NCI-H2107 (cell line): ENCODE data around the gene TMBIM4.
"Not testable (repeated sequence)": the region's sequence is repeated elsewhere in the genome, so short reads cannot be mapped to it uniquely, and the experiment has no call there.

Source experiments
- DNase-seq: peaks from one replicate; lab custom pipeline; 2025; lab: John Stamatoyannopoulos, UW

The TMBIM4 gene

GRCh38 chr12:66169221-66170170, at the start of gene TMBIM4:
TSS of gene TMBIM4 (minus strand) at chr12:66169996. CDS start at chr12:66169951, 45 bp downstream.
- DNase-seq = peak; percentile 84

DNA sequence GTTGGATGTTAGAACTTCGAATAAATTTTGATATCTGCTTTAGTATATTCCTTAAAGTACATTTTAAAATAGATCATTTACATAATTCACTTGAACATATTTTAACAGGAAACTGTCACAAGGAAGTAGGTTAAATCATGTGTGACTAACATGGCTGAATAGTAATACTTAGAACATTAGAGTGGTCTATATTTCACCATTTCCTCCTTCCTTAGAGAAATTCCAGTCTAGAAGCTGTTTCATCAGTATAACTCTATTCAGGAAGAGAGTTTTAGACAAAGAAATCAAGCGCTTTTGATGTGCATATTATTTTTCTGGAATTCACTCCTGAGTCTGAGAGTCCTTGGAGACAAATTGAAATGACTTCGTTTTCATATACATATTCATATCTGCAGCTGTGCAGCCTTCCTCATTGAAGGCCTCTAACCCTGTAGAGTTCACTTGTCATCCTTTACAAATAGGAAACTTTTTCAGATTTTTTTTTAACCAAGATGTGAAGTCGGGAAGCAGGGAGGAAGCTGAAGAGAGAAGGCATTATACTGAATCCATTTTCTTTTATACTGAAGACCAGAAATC, 47.6 kb upstream of the TMBIM4 start:
- DNase-seq = no peak

GRCh38 chr12:66213011-66213410, 43.2 kb upstream of the TMBIM4 start:
- DNase-seq = not testable (repeated sequence)

GRCh38 chr12:66211573-66211972, 41.8 kb upstream of the TMBIM4 start:
- not testable (repeated sequence) for DNase-seq

- no peak for DNase-seq
These were observed 41.0 kb upstream of the TMBIM4 start for GRCh38 chr12:66210840-66211239.

- no peak for DNase-seq
These were observed 36.3 kb upstream of the TMBIM4 start for GRCh38 chr12:66206141-66206540.

DNA sequence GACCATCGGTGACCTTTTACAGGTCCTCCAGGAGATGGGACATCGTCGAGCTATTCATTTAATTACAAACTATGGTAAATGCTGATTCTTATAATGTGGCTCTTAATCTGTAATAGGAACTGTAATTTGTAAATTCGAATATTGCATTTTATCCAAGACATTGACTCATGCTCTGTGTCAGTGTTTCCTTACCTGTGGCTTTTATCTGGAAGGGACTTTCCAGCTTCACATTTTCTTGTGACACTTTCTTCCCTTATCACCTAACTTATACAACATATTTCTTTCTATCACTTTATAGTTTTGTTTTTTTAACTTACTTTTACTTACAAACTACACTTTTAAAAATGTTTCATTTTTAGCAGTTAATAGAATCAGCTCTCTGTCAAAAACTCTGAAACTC, 34.0 kb upstream of the TMBIM4 start:
- DNase-seq = no peak

DNA sequence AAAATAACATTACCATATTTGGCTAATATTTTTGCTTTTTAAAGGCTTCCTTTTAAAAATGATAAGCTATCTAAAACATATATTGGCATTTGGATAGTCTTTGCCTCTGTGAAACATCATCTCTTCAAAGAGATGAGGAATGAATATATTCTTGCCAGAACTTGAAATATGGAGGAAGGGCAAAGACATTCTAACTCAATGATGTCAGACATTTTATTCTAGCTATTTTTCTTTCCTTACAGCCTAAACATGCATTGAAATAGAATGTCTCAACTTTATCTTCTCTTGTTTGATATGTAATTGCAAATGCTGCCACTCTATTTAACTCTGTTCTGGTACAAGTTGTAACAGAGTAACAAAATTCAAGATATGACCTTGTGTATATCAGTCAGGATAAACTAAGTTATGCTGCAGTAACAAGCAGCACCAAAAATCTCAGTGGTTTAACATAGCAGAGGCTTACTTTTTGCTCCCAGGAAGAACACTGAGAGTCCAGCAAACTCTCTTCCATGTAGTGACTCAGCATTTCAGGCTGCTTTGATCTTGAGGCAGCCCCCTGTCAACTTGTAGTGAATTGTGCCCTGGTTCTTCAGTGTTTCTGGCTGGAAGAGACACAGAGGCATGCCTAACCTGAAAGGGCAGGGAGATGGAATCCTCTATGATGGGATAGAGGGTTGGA, 30.2 kb upstream of the TMBIM4 start:
- DNase-seq = no peak

- no peak for DNase-seq
These were observed 29.3 kb upstream of the TMBIM4 start for GRCh38 chr12:66199141-66199540.

DNA sequence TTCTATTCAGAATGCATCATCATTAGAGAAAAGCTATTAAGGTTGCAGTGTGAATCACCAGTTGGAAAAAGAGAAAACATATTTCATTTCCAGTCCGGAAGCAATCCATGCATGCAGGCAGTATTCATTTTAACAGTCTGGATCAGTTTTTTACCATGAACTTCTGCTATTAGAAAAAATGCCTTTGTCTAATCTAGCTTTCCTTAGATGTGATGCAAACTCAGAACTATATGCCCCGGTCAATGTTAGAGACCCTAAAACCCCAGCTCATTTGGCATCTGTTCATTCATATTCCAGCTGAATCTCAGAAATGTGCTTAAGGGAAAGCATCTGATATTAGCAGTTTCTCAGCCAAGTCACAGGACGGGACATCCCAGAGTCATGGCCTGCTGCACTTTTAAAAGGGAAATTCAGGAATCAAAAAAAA, 27.7 kb upstream of the TMBIM4 start:
- DNase-seq = no peak

GRCh38 chr12:66196806-66197205, 27.0 kb upstream of the TMBIM4 start:
- DNase-seq = no peak

GRCh38 chr12:66195242-66195641, 25.4 kb upstream of the TMBIM4 start:
- DNase-seq = no peak

DNA sequence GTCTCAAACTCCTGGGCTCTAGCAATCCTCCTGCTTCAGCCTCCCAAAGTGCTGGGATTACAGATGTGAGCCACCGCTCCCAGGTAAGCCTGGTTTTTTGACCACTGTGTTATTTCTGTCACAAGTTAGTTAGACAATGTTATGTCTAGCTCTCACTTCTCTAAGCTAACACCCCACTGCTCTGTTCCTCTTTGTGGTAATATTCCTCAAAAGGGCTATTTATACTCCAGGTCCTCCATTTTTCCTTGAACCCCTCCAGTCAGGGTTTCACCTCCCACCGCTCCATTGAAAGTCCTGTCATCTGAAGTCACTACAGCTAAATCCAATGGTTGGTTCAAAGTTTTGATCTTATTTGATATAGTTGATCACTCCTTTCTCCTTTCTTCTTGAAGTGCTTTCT, 24.3 kb upstream of the TMBIM4 start:
- no peak for DNase-seq

GRCh38 chr12:66191547-66192126, 21.8 kb upstream of the TMBIM4 start:
- peak; percentile 60 for DNase-seq

DNA sequence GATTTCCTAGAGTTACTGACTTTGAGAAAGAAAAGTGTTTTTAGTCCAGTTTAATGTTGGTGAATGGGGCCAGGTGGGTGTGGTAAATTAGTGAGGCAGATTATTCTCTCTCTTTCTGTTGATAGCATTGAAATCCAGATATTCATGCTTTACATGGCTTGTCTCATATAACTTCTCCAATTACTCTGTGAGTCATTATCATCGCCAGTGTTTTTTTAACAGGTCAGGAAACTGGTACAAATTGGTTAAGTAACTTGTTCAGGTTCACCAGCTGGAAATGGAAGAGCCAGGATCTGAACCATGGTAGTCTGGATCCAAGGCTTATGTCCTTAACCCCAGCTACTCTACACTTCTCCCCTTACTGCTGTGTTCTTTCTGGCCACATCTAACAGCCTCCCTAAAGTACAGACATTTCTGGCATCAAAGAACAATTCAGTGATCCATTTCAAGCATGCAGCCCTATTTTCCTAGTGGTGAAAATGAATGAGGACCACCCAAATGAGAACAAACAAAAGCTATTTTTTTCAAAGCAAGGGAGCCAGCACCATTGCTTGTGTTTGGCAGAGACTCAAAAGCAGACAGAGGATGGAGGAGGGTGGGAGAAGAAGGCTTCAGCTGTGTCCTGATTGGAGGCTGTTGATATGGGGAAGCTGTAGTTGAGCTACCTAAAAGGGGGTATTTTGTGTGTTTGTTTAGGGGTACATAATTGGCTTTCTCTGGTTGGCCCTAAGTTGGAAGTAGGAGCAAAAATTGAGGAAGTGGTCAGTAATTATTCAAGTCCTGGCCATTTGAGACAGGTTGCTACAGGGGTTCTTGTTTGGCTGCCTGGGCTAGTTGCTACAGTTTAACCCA, 20.9 kb upstream of the TMBIM4 start:
- DNase-seq = no peak

DNA sequence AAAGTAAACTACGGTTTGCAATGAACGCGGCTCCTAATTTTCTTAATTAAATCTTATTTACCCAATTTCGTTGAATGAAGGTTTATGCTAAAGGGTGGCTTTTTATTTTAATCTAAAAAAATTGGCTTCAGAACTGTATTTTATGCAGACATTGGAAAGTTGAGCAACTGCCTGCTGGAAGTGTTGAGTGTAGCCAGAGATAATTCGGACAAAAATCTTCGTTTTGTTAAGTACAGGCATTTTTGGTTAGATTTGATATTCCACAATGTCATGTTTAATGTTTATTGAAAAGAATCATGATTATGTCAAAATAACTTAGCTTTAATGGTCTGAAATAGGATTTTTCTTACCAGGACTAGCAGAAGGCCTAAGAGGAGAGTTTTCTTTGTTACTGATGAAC, 20.1 kb upstream of the TMBIM4 start:
- no peak for DNase-seq

DNA sequence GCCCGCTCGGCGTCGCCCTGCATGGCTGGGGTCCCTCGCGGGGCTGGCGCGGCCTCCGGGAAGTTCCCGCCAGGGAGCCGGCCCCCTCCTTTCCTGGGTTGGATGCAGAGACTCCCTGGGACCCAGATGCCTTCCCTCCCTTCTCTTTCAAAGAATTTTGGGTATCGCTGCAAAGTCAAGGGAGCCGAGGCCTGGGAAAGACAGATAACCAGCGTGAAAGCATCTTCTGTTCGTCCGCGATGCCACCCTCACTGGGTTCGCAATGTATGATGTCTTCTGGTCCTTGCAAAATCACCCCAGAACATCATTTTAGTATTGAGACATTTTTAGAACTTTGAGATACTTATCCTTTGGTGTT, 19.7 kb upstream of the TMBIM4 start:
- no peak for DNase-seq

- DNase-seq = peak; percentile 8
These were observed 19.0 kb upstream of the TMBIM4 start, which contains the start of gene IRAK3 for GRCh38 chr12:66188584-66189485. TSS of gene IRAK3 (plus strand) at chr12:66189214. CDS start at chr12:66189300, 86 bp downstream.

DNA sequence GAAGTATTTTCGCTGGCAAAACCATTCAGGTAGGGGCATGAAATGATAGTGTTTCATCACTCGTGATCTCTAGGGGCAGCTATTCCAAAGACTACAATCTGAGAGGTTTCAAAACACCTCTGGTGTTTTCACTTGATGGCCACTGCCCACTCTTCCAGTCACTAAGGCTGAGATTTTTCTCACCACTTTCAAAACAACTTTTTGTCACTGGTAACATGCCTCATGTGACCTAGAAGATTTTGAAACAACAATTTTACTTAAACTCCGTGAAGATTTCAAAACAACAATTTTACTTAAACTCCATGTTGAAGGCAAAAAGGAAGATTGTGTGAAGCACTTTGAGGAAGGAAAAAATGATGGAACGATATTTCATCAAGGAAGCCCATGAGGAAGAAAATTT, 18.0 kb upstream of the TMBIM4 start:
- no peak for DNase-seq

- no peak for DNase-seq
These were observed 17.2 kb upstream of the TMBIM4 start for GRCh38 chr12:66187036-66187435.
